ENCODE measurements around the gene LETM1.

GRCh38 chr4:1770791-1771231 lies 85.1 kb downstream of the LETM1 start:
- TF ChIP-seq CTCF (IDR thresholded peaks at IDR 0.05) (no peak), EZH2phosphoT487 (IDR thresholded peaks at IDR 0.05) (no peak)

Measured in neural progenitor cell (in vitro differentiated cells).